HepG2 (cell line): ENCODE data around the gene DCAF4. TPM values are rescaled to one million over a fixed set of nuclear protein-coding genes. Genes with fewer than 3 reads are reported as not detected.

ENCODE experiments used
- HMGXB4 ChIP-seq, 2 experiments: sonication (generic) in 1 of 2; formaldehyde crosslinking in 1 of 2; IDR thresholded peaks; 2 replicates each; pipeline versions ENCODE4 v1.4.0 to v1.6.1; 2018 to 2020; ENCODE audit warnings: missing genetic modification reagents in 2 of 2, borderline replicate concordance in 1 of 2, low read depth in 1 of 2, mild to moderate bottlenecking in 1 of 2, missing biosample characterization in 1 of 2
- IRF9 ChIP-seq: sonication (generic); formaldehyde crosslinking; IDR thresholded peaks from 2 replicates; pipeline ENCODE4 v1.8.0; 2022; ENCODE audit warnings: missing genetic modification reagents, mild to moderate bottlenecking, borderline replicate concordance
- MZF1 ChIP-seq: sonication (generic); formaldehyde crosslinking; IDR thresholded peaks from 2 replicates; pipeline ENCODE4 v1.8.1; 2023; ENCODE audit warnings: mild to moderate bottlenecking, missing genetic modification reagents, borderline replicate concordance
- PHF20 ChIP-seq: sonication (generic); formaldehyde crosslinking; IDR thresholded peaks from 2 replicates; pipeline ENCODE4 v1.5.0; 2020; ENCODE audit warnings: mild to moderate bottlenecking, missing genetic modification reagents
- PRDM10 ChIP-seq: sonication (generic); formaldehyde crosslinking; IDR thresholded peaks from 2 replicates; pipeline ENCODE4 v1.4.0; 2020; ENCODE audit warnings: low read depth, missing genetic modification reagents
- RCOR2 ChIP-seq: IDR thresholded peaks from 2 replicates; pipeline ENCODE4 v1.6.1; 2016; ENCODE audit warnings: missing biosample characterization, missing genetic modification reagents
- ZNF20 ChIP-seq: sonication (generic); formaldehyde crosslinking; IDR thresholded peaks from 2 replicates; pipeline ENCODE4 v1.4.0; 2020; ENCODE audit warnings: mild to moderate bottlenecking, moderate library complexity, missing genetic modification reagents
- ZNF235 ChIP-seq: sonication (generic); formaldehyde crosslinking; IDR thresholded peaks from 2 replicates; pipeline ENCODE4 v1.8.1; 2023; ENCODE audit warnings: mild to moderate bottlenecking, missing genetic modification reagents, borderline replicate concordance
- ZNF652 ChIP-seq: IDR thresholded peaks from 2 replicates; pipeline ENCODE4 v1.6.1; 2016; ENCODE audit warnings: low read depth, borderline replicate concordance
- polyA plus RNA-seq, 8 experiments: library from polyadenylated mRNA; depleted of rRNA in 3 of 8; stranded (reverse) in 7 of 8; unstranded in 1 of 8; fragments of >200 nt; fragmentation: Illumina TruSeq in 4 of 8; extraction: Trizol in 4 of 8; gene quantifications; 2 replicates each; pipeline versions ENCODE4 v1.2.1 to v1.2.3, GENCODE V29; 2011 to 2016; ENCODE audit warnings: low read depth in 4 of 8, missing spikeins in 1 of 8, mixed read lengths in 1 of 8; ENCODE audit not compliant: insufficient read depth in 1 of 8
- total RNA-seq, 5 experiments: library from RNA; depleted of rRNA; stranded (reverse); fragments of >200 nt; fragmentation: Illumina TruSeq; extraction: Trizol; gene quantifications; 2 replicates each; pipeline ENCODE4 v1.2.3, GENCODE V29; 2016; ENCODE audit warnings: low read depth in 1 of 5
- TF ChIP-seq, protein P1 (sequence below), 2 experiments: sonication (generic) in 1 of 2; formaldehyde crosslinking in 1 of 2; IDR thresholded peaks; 2 replicates each; pipeline versions ENCODE4 v1.6.1 to v1.9.0; 2014 to 2022; ENCODE audit warnings: antibody characterized with exemption in 1 of 2, borderline replicate concordance in 1 of 2, inconsistent platforms in 1 of 2, low read depth in 1 of 2, missing genetic modification reagents in 1 of 2
- TF ChIP-seq, protein P2 (sequence below): sonication (generic); formaldehyde crosslinking; IDR thresholded peaks from 2 replicates; pipeline ENCODE4 v1.5.1; 2020; ENCODE audit warnings: missing genetic modification reagents, mild to moderate bottlenecking, borderline replicate concordance
- TF ChIP-seq, protein P3 (sequence below): fragments of 450-650 bp; IDR thresholded peaks from 2 replicates; pipeline ENCODE4 v1.6.1; 2017

The DCAF4 gene
- total and polyA plus RNA-seq, 2 of the 13 experiments (the other 11 are each of a cell fraction or from before 2014, with no cell fraction given), result 18.8 to 21.1 TPM

GRCh38 chr14:72998252-72998903 is 72.1 kb downstream of the DCAF4 start (continued):
- TF ChIP-seq, protein P1, sequence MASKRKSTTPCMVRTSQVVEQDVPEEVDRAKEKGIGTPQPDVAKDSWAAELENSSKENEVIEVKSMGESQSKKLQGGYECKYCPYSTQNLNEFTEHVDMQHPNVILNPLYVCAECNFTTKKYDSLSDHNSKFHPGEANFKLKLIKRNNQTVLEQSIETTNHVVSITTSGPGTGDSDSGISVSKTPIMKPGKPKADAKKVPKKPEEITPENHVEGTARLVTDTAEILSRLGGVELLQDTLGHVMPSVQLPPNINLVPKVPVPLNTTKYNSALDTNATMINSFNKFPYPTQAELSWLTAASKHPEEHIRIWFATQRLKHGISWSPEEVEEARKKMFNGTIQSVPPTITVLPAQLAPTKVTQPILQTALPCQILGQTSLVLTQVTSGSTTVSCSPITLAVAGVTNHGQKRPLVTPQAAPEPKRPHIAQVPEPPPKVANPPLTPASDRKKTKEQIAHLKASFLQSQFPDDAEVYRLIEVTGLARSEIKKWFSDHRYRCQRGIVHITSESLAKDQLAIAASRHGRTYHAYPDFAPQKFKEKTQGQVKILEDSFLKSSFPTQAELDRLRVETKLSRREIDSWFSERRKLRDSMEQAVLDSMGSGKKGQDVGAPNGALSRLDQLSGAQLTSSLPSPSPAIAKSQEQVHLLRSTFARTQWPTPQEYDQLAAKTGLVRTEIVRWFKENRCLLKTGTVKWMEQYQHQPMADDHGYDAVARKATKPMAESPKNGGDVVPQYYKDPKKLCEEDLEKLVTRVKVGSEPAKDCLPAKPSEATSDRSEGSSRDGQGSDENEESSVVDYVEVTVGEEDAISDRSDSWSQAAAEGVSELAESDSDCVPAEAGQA (IDR thresholded peaks at IDR 0.05; ENCODE audit: low read depth), result no peak
- TF ChIP-seq, protein P1 (CRISPR knock-in tag; IDR thresholded peaks at IDR 0.05; ENCODE audit: borderline replicate concordance), result no peak
- TF ChIP-seq ZNF20 (CRISPR knock-in tag) (no peak), PHF20 (CRISPR knock-in tag) (no peak), IRF9 (CRISPR knock-in tag) (no peak), ZNF235 (no peak), HMGXB4 (CRISPR knock-in tag; IDR thresholded peaks at IDR 0.05; ENCODE audit: borderline replicate concordance in 1 of 2, low read depth in 1 of 2) (no peak), ZNF652 (no peak), RCOR2 (CRISPR knock-in tag) (no peak), PRDM10 (CRISPR knock-in tag) (no peak), MZF1 (no peak)
- TF ChIP-seq, protein P2, sequence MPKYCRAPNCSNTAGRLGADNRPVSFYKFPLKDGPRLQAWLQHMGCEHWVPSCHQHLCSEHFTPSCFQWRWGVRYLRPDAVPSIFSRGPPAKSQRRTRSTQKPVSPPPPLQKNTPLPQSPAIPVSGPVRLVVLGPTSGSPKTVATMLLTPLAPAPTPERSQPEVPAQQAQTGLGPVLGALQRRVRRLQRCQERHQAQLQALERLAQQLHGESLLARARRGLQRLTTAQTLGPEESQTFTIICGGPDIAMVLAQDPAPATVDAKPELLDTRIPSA (CRISPR knock-in tag), result no peak
- TF ChIP-seq, protein P3, sequence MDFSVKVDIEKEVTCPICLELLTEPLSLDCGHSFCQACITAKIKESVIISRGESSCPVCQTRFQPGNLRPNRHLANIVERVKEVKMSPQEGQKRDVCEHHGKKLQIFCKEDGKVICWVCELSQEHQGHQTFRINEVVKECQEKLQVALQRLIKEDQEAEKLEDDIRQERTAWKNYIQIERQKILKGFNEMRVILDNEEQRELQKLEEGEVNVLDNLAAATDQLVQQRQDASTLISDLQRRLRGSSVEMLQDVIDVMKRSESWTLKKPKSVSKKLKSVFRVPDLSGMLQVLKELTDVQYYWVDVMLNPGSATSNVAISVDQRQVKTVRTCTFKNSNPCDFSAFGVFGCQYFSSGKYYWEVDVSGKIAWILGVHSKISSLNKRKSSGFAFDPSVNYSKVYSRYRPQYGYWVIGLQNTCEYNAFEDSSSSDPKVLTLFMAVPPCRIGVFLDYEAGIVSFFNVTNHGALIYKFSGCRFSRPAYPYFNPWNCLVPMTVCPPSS, result no peak
